Measurements from ENCODE around the gene EEF2K. TPM values are rescaled to one million over a fixed set of nuclear protein-coding genes. Genes with fewer than 3 reads are reported as not detected.

The EEF2K gene
- total and polyA plus RNA-seq, 2 donors (not counting 1 experiment from before 2014, with no cell fraction given) = 11.8 to 28.7 TPM

DNA sequence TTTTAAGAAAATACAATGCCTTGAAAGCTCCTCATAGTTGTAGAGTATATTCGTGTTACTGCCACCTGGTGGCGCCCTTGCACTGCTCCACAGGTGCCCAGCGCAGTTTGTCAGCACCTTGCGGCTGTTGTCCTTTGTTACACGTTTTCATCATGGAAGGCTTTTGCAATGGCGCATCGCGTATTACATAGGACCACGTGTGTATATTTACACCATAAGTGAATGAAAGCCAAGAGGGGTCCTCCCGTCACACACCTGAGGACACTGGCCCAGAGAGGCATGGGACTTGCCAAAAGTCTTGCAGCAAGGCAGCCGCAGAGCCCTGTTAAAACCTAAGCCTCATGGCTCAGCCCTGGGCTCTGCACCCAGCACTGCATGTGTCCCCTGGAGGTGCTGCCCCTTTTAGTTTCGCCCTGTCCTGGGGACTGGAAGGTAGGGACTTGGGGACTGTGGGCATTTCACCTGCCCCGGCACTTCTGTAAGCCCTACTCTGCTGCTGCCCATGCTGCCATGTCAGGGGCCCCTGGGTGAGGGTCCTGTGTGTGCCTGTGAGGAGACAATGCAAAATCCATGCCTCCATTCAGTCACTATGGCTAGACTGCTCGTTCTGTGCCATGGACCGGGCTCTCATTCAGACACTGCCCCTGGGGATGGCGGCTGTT is 115.4 kb downstream of the EEF2K start:
- Histone ChIP-seq H3K9ac (ENCODE audit: low read length) (no peak overlapping the region), H3K27ac (ENCODE audit: low read length in 2 of 2) (no peak overlapping the region), H2AFZ (ENCODE audit: insufficient read depth, low read depth, low read length, poor library complexity, severe bottlenecking) (no peak overlapping the region), H3K9me3 (ENCODE audit: control extremely low read depth in 1 of 3, control insufficient read depth in 2 of 3, insufficient read depth in 1 of 3, low read length in 2 of 3) (no peaks in the 10 kb centered on the region), H3K4me2 (replicated peaks; ENCODE audit: low read depth, low read length, poor library complexity, severe bottlenecking) (no peak overlapping the region), H3K36me3 (replicated peaks in 1 of 2; ENCODE audit: control extremely low read depth in 1 of 2, control insufficient read depth in 1 of 2, extremely low read depth in 1 of 2, insufficient read depth in 2 of 2, low read length in 1 of 2) (peaks cover 0 to 88% of the 10 kb centered on the region in 2 experiments), H4K20me1 (ENCODE audit: control insufficient read depth, insufficient read depth, low read length, poor library complexity, severe bottlenecking) (peaks cover 34% of the 10 kb centered on the region), H3K4me1 (ENCODE audit: control insufficient read depth in 2 of 2, insufficient read depth in 2 of 2, low read length in 2 of 2) (no peaks in the 10 kb centered on the region), H3K27me3 (replicated peaks in 1 of 4; ENCODE audit: control extremely low read depth in 1 of 4, control insufficient read depth in 3 of 4, insufficient read depth in 4 of 4, low read length in 3 of 4) (no peaks in the 10 kb centered on the region), H3K4me3 (ENCODE audit: control extremely low read depth in 1 of 5, extremely low read depth in 1 of 5, insufficient read depth in 1 of 5, low read depth in 2 of 5, low read length in 4 of 5) (no peak overlapping the region), H3K79me2 (ENCODE audit: control insufficient read depth, insufficient read depth, low read length) (peaks cover 14% of the 10 kb centered on the region)
- 71% methylated on average over 16 of the region's 16 CpGs for WGBS (ENCODE audit: insufficient coverage)
- no peaks in the 10 kb centered on the region for H3K4me1 Mint-ChIP-seq
- peak; percentile 74 for DNase-seq
- no peaks in the 10 kb centered on the region for H3K9me3 Mint-ChIP-seq (ENCODE audit: insufficient read depth)
- H3K27ac Mint-ChIP-seq = no peak overlapping the region
- no peaks in the 10 kb centered on the region for H3K27me3 Mint-ChIP-seq
- POLR2A ChIA-PET = no interaction called here
- H3K4me3 Mint-ChIP-seq = no peak overlapping the region
- TF ChIP-seq EZH2 (IDR thresholded peaks at IDR 0.05; ENCODE audit: borderline replicate concordance, insufficient read depth, low read depth, low read length, poor library complexity, severe bottlenecking) = no peak
- TF ChIP-seq, protein P1, sequence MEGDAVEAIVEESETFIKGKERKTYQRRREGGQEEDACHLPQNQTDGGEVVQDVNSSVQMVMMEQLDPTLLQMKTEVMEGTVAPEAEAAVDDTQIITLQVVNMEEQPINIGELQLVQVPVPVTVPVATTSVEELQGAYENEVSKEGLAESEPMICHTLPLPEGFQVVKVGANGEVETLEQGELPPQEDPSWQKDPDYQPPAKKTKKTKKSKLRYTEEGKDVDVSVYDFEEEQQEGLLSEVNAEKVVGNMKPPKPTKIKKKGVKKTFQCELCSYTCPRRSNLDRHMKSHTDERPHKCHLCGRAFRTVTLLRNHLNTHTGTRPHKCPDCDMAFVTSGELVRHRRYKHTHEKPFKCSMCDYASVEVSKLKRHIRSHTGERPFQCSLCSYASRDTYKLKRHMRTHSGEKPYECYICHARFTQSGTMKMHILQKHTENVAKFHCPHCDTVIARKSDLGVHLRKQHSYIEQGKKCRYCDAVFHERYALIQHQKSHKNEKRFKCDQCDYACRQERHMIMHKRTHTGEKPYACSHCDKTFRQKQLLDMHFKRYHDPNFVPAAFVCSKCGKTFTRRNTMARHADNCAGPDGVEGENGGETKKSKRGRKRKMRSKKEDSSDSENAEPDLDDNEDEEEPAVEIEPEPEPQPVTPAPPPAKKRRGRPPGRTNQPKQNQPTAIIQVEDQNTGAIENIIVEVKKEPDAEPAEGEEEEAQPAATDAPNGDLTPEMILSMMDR (IDR thresholded peaks at IDR 0.05) = peak; percentile 97
- CTCF ChIA-PET = interaction anchor here (0.6 to 2.8 kb wide), 14 partner anchors 8 to 1165 kb away, joined by 3 to 17 read pairs (median 4); no protein-coding TSS in a partner anchor
- intact Hi-C loops (cut with micrococcal nuclease) = loop anchor here (2.0 to 5.0 kb wide), 2 partner anchors 53 to 1164 kb away; partner anchors contain the start of genes CDR2 and LDAF1
- ATAC-seq (ENCODE audit: low read depth) = peak; percentile 66

DNA sequence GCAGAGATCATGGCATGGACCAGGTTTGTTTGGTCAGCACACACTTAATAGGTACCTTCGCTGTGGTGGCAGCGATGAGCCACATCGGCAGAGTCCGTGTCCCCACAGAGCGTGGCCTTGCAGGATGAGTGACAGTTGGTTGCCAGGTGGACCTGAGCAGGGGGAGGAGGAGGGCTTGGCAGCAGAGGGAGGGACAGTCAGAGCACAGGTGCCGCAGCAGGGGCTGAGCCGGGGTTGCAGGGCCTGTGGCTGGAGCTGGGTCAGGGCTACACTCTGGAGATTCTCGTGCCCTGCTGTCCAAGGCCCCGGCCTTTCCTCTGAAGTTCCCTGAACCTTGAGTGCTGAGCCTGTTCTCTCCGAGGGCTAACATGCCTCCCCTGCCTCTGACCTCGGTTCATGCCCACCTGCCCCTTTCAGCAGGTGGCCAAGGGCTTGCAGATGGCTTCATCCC is 116.0 kb downstream of the EEF2K start:
- Histone ChIP-seq H3K36me3 (replicated peaks in 1 of 2; ENCODE audit: control extremely low read depth in 1 of 2, control insufficient read depth in 1 of 2, extremely low read depth in 1 of 2, insufficient read depth in 2 of 2, low read length in 1 of 2) (peaks cover 0 to 88% of the 10 kb centered on the region in 2 experiments), H4K20me1 (ENCODE audit: control insufficient read depth, insufficient read depth, low read length, poor library complexity, severe bottlenecking) (peaks cover 40% of the 10 kb centered on the region), H3K4me3 (ENCODE audit: control extremely low read depth in 1 of 5, extremely low read depth in 1 of 5, insufficient read depth in 1 of 5, low read depth in 2 of 5, low read length in 4 of 5) (no peak overlapping the region), H3K9ac (ENCODE audit: low read length) (no peak overlapping the region), H3K4me2 (replicated peaks; ENCODE audit: low read depth, low read length, poor library complexity, severe bottlenecking) (no peak overlapping the region), H3K4me1 (ENCODE audit: control insufficient read depth in 2 of 2, insufficient read depth in 2 of 2, low read length in 2 of 2) (no peaks in the 10 kb centered on the region), H3K9me3 (ENCODE audit: control extremely low read depth in 1 of 3, control insufficient read depth in 2 of 3, insufficient read depth in 1 of 3, low read length in 2 of 3) (no peaks in the 10 kb centered on the region), H2AFZ (ENCODE audit: insufficient read depth, low read depth, low read length, poor library complexity, severe bottlenecking) (no peak overlapping the region), H3K79me2 (ENCODE audit: control insufficient read depth, insufficient read depth, low read length) (peaks cover 14% of the 10 kb centered on the region), H3K27me3 (replicated peaks in 1 of 4; ENCODE audit: control extremely low read depth in 1 of 4, control insufficient read depth in 3 of 4, insufficient read depth in 4 of 4, low read length in 3 of 4) (no peaks in the 10 kb centered on the region), H3K27ac (ENCODE audit: low read length in 2 of 2) (no peak overlapping the region)
- ChIA-PET CTCF (interaction anchor here (0.9 to 2.8 kb wide), 3 partner anchors 8 to 1165 kb away, joined by 3 to 17 read pairs (median 4); no protein-coding TSS in a partner anchor), POLR2A (no interaction called here)
- intact Hi-C loops (cut with micrococcal nuclease) = loop anchor here (5.0 kb wide), 1 partner anchor 1165 kb away; the partner anchor contains the start of gene LDAF1
- whole genome bisulfite sequencing (ENCODE audit: insufficient coverage) = over 99% methylated on average over 11 of the region's 11 CpGs
- Mint-ChIP-seq H3K27ac (no peak overlapping the region), H3K27me3 (no peaks in the 10 kb centered on the region), H3K4me3 (no peak overlapping the region), H3K9me3 (ENCODE audit: insufficient read depth) (no peaks in the 10 kb centered on the region), H3K4me1 (no peaks in the 10 kb centered on the region)
- ATAC-seq (ENCODE audit: low read depth) = no peak
- peak; percentile 17 for DNase-seq
- TF ChIP-seq, protein P1 (IDR thresholded peaks at IDR 0.05) = no peak
- no peak for TF ChIP-seq EZH2 (IDR thresholded peaks at IDR 0.05; ENCODE audit: borderline replicate concordance, insufficient read depth, low read depth, low read length, poor library complexity, severe bottlenecking)
